MM.1S (cell line): ENCODE data around the gene UBE2J2.

Source experiments
- DNase-seq: peaks from one replicate; pipeline ENCODE4 v3.0.0-alpha.2; 2015
- H2AFZ ChIP-seq: fragments of 300-600 bp; sonication (generic); 2 replicates; pipeline ENCODE4 v1.6.0; 2016; ENCODE audit warnings: antibody characterized with exemption, low read length
- H3F3A ChIP-seq: fragments of 300-600 bp; sonication (generic); 2 replicates; pipeline ENCODE4 v1.6.1; 2016; ENCODE audit warnings: mild to moderate bottlenecking, antibody characterized with exemption, low read length, moderate library complexity, mixed read lengths; ENCODE audit not compliant: insufficient read depth
- H3K27ac ChIP-seq: fragments of 300-600 bp; sonication (generic); 2 replicates; pipeline ENCODE4 v1.5.1; 2016; ENCODE audit warnings: mild to moderate bottlenecking, low read length
- H3K27me3 ChIP-seq: fragments of 300-600 bp; sonication (generic); replicated peaks from 2 replicates; pipeline ENCODE4 v1.6.0; 2016; ENCODE audit warnings: low read length; ENCODE audit not compliant: insufficient read depth
- H3K36me3 ChIP-seq: fragments of 300-600 bp; sonication (generic); replicated peaks from 2 replicates; pipeline ENCODE4 v1.6.1; 2016; ENCODE audit warnings: mild to moderate bottlenecking, low read length, mixed read lengths; ENCODE audit not compliant: insufficient read depth
- H3K4me1 ChIP-seq: fragments of 300-600 bp; sonication (generic); 2 replicates; pipeline ENCODE4 v1.6.1; 2016; ENCODE audit warnings: low read length, mixed read lengths
- H3K4me2 ChIP-seq: fragments of 300-600 bp; sonication (generic); 2 replicates; pipeline ENCODE4 v1.6.0; 2016; ENCODE audit warnings: low read depth, low read length
- H3K4me3 ChIP-seq: fragments of 300-600 bp; sonication (generic); 2 replicates; pipeline ENCODE4 v1.5.1; 2016; ENCODE audit warnings: low read length, mixed read lengths
- H3K79me2 ChIP-seq: fragments of 300-600 bp; sonication (generic); 2 replicates; pipeline ENCODE4 v1.6.1; 2016; ENCODE audit warnings: mixed run types, low read length, mixed read lengths
- H3K9ac ChIP-seq: fragments of 300-600 bp; sonication (generic); 2 replicates; pipeline ENCODE4 v1.6.1; 2016; ENCODE audit warnings: low read length, mixed read lengths
- H3K9me2 ChIP-seq: fragments of 300-600 bp; sonication (generic); replicated peaks from 2 replicates; pipeline ENCODE4 v1.6.1; 2016; ENCODE audit warnings: mild to moderate bottlenecking, low read length, mixed read lengths; ENCODE audit not compliant: insufficient read depth
- H3K9me3 ChIP-seq: fragments of 300-600 bp; sonication (generic); replicated peaks from 2 replicates; pipeline ENCODE4 v1.6.1; 2016; ENCODE audit warnings: mild to moderate bottlenecking, low read length, mixed read lengths; ENCODE audit not compliant: insufficient read depth
- H4K20me1 ChIP-seq: fragments of 300-600 bp; sonication (generic); 2 replicates; pipeline ENCODE4 v1.6.1; 2016; ENCODE audit warnings: mild to moderate bottlenecking, low read length, moderate library complexity, mixed read lengths; ENCODE audit not compliant: insufficient read depth
- CTCF ChIP-seq: fragments of 300-600 bp; sonication (generic); IDR thresholded peaks from 2 replicates; pipeline ENCODE4 v1.5.1; 2016; ENCODE audit warnings: antibody characterized with exemption, low read length, mixed read lengths
- EZH2 ChIP-seq: fragments of 300-600 bp; sonication (generic); optimal IDR thresholded peaks from 2 replicates; pipeline ENCODE3; 2017; ENCODE audit warnings: low read depth, mild to moderate bottlenecking, antibody characterized with exemption, low read length, mixed read lengths
- EZH2phosphoT487 ChIP-seq: fragments of 300-600 bp; sonication (generic); IDR thresholded peaks from 2 replicates; pipeline ENCODE4 v1.6.1; 2018; ENCODE audit warnings: antibody characterized with exemption, low read length

The UBE2J2 gene

GRCh38 chr1:1275836-1276235, 2.2 kb upstream of the UBE2J2 start:
- Histone ChIP-seq H3K9me3 (no peaks in the 10 kb centered on the region), H3K27me3 (peaks cover 11% of the 10 kb centered on the region), H4K20me1 (no peaks in the 10 kb centered on the region), H3K4me2 (no peak overlapping the region), H3K27ac (no peak overlapping the region), H3K36me3 (no peaks in the 10 kb centered on the region), H3K9me2 (no peaks in the 10 kb centered on the region), H3K4me3 (no peak overlapping the region), H3K4me1 (peaks cover 10% of the 10 kb centered on the region), H3F3A (no peaks in the 10 kb centered on the region), H3K9ac (no peak overlapping the region), H3K79me2 (peaks cover 25% of the 10 kb centered on the region), H2AFZ (no peak overlapping the region)
- no peak for DNase-seq
- TF ChIP-seq CTCF = no peak
- TF ChIP-seq EZH2phosphoT487 = no peak
- no peak for TF ChIP-seq EZH2

DNA sequence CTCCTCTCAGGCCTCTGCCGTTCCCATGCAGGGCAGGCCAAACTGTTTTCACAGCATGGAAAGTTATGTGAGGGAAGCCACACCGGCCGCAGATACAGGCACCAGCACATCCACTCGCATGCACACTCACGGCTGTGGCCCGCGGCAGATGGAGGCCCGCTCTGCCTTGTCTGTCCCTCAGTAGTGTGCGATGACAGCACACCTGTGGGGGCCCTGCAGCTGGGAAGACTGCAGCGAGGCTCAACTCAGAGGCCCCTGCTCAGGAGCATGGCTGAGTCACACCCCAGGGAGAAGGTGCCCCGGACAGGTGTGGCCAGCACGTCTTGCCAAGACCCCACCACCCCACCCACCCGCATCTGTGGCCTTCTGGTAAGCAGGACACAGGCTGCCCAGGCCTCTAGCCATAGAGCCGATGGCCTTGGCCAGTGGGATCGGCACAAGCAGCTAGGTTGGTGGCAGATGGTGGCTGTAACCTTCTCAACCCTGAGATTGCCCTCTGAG, 1.3 kb upstream of the UBE2J2 start:
- Histone ChIP-seq H3K4me1 (peaks cover 10% of the 10 kb centered on the region), H3K36me3 (no peaks in the 10 kb centered on the region), H3K9ac (no peak overlapping the region), H3K9me2 (no peaks in the 10 kb centered on the region), H3K4me2 (peak overlapping the region; percentile 100; the same call in 1 of the 2 replicates), H3K4me3 (no peak overlapping the region), H3K79me2 (peaks cover 34% of the 10 kb centered on the region), H2AFZ (no peak overlapping the region), H3K27me3 (peaks cover 4% of the 10 kb centered on the region), H3K9me3 (no peaks in the 10 kb centered on the region), H3K27ac (no peak overlapping the region), H4K20me1 (no peaks in the 10 kb centered on the region; the same call in 1 of the 2 replicates), H3F3A (no peaks in the 10 kb centered on the region)
- DNase-seq = no peak
- TF ChIP-seq EZH2phosphoT487 (no peak), CTCF (no peak), EZH2 (no peak)

DNA sequence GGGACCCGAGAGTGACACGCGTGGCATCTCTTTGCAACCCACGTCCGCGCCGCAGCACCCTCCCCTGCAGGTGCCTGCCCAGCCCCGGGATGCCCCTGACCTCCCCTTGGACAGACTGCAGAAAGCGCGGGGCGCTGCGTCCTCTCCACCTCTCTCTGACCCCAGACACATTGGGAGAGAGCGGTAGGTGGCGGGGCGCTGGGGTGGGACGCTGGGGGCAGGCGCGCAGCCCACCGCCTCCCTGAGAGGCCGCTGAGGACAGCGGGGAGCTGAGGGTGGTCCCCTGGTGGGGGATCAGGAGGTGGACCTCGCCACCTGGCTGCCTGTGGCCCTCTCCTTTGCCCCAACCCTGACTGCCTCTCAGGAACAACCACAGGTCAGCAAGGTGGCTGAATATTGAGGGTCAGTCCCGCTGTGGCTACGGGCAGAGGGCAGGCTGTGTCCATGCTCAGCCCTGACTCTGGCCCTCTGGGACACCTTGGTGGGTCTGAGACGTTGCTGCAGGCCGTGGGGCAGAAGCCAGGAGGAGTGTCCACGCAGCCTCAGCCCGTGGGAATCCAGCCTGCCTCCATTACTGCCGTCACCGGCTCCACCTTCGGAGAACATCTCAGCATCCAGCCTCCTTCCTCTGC, 761 bp upstream of the UBE2J2 start:
- no peaks in the 10 kb centered on the region for H3F3A ChIP-seq
- no peak for DNase-seq
- no peaks in the 10 kb centered on the region; the same call in 1 of the 2 replicates for H4K20me1 ChIP-seq
- H3K36me3 ChIP-seq = no peaks in the 10 kb centered on the region
- peak overlapping the region; percentile 97 for H3K4me3 ChIP-seq
- H3K9me3 ChIP-seq = no peaks in the 10 kb centered on the region
- H2AFZ ChIP-seq = peak overlapping the region; percentile 92
- peaks cover 10% of the 10 kb centered on the region for H3K4me1 ChIP-seq
- H3K79me2 ChIP-seq = peaks cover 40% of the 10 kb centered on the region
- H3K27ac ChIP-seq = no peak overlapping the region
- H3K9me2 ChIP-seq = no peaks in the 10 kb centered on the region
- H3K27me3 ChIP-seq = no peaks in the 10 kb centered on the region; the same call in 1 of the 2 replicates
- H3K9ac ChIP-seq = peak overlapping the region; percentile 60
- TF ChIP-seq CTCF (no peak), EZH2 (no peak), EZH2phosphoT487 (no peak)
- H3K4me2 ChIP-seq = peak overlapping the region; percentile 100
